Measurements from ENCODE around the gene ARHGAP33. TPM values are rescaled to one million over a fixed set of nuclear protein-coding genes. Genes with fewer than 3 reads are reported as not detected.
A peak's percentile ranks its signal among the peaks of the same experiment; 100 is the strongest.

ARHGAP33 gene
- total RNA-seq, 3 donors from 2014 or later, result 5.1 to 17.7 (median 12.8) TPM

GRCh38 chr19:35760711-35761349 is 14.5 kb upstream of the ARHGAP33 start:
- no peak for DNase-seq (ENCODE audit: low spot score in 2 of 2)
- no peaks in the 10 kb centered on the region for H3K27me3 ChIP-seq
- no peak for TF ChIP-seq POLR2A (IDR thresholded peaks at IDR 0.05)
- no peak for TF ChIP-seq POLR2AphosphoS5 (IDR thresholded peaks at IDR 0.05)
- no peak for TF ChIP-seq CTCF (IDR thresholded peaks at IDR 0.05)
- H3K27ac ChIP-seq, result peak overlapping the region in 1 of 2 donors; percentile 23
- H3K36me3 ChIP-seq, result peaks cover 4% of the 10 kb centered on the region
- intact Hi-C loops (cut with DNase I; ENCODE audit: low total_unique reads), result no loop called here
- no peak overlapping the region for H3K4me3 ChIP-seq
- H3K9me3 ChIP-seq, result no peaks in the 10 kb centered on the region
- peaks cover 0 to 8% of the 10 kb centered on the region in 2 donors for H3K4me1 ChIP-seq

GRCh38 chr19:35764432-35765315 is 10.7 kb upstream of the ARHGAP33 start:
- intact Hi-C loops (cut with DNase I; ENCODE audit: low total_unique reads), result no loop called here
- no peaks in the 10 kb centered on the region for H3K27me3 ChIP-seq
- no peaks in the 10 kb centered on the region for H3K9me3 ChIP-seq
- no peak overlapping the region for H3K4me3 ChIP-seq
- no peak for TF ChIP-seq CTCF (IDR thresholded peaks at IDR 0.05)
- H3K36me3 ChIP-seq, result peaks cover 4% of the 10 kb centered on the region
- no peak overlapping the region for H3K27ac ChIP-seq
- H3K4me1 ChIP-seq, result no peaks in the 10 kb centered on the region
- no peak for DNase-seq (ENCODE audit: low spot score in 2 of 2)

- no peak overlapping the region for H3K4me3 ChIP-seq
- intact Hi-C loops (cut with DNase I; ENCODE audit: low total_unique reads), result no loop called here
- peaks cover 4% of the 10 kb centered on the region for H3K36me3 ChIP-seq
- no peaks in the 10 kb centered on the region for H3K9me3 ChIP-seq
- no peaks in the 10 kb centered on the region for H3K27me3 ChIP-seq
- TF ChIP-seq CTCF (IDR thresholded peaks at IDR 0.05) (no peak), POLR2AphosphoS5 (IDR thresholded peaks at IDR 0.05) (no peak), POLR2A (IDR thresholded peaks at IDR 0.05) (no peak)
- H3K27ac ChIP-seq, result no peak overlapping the region
- no peak for DNase-seq (ENCODE audit: low spot score in 2 of 2)
- no peaks in the 10 kb centered on the region for H3K4me1 ChIP-seq
These were observed 8.7 kb upstream of the ARHGAP33 start for GRCh38 chr19:35766571-35767104.

- TF ChIP-seq POLR2A (IDR thresholded peaks at IDR 0.05) (no peak), POLR2AphosphoS5 (IDR thresholded peaks at IDR 0.05) (no peak), CTCF (IDR thresholded peaks at IDR 0.05) (no peak)
- no peak for DNase-seq (ENCODE audit: low spot score in 2 of 2)
- no peaks in the 10 kb centered on the region for H3K9me3 ChIP-seq
- no peak overlapping the region for H3K4me3 ChIP-seq
- H3K27me3 ChIP-seq, result no peaks in the 10 kb centered on the region
- no peak overlapping the region for H3K27ac ChIP-seq
- H3K36me3 ChIP-seq, result no peaks in the 10 kb centered on the region
- H3K4me1 ChIP-seq, result no peaks in the 10 kb centered on the region
- intact Hi-C loops (cut with DNase I; ENCODE audit: low total_unique reads), result no loop called here
These were observed 7.9 kb upstream of the ARHGAP33 start for GRCh38 chr19:35767288-35768081.
